Stimulated activated CD8-positive, alpha-beta memory T cell treated with anti-CD3 and anti-CD28 coated beads, Interleukin-15, amount 100 ng/mL, for 4 hours (primary cell): Measurements from ENCODE around the gene CHST11.

Source experiments
- DNase-seq, 2 donors: peaks; one replicate each; pipeline ENCODE4 v3.0.0-alpha.2; 2020; ENCODE audit warnings: low read depth in 2 of 2

Gene CHST11

GRCh38 chr12:104630230-104630670 lies 173.5 kb downstream of the CHST11 start:
- DNase-seq: no peak

DNA sequence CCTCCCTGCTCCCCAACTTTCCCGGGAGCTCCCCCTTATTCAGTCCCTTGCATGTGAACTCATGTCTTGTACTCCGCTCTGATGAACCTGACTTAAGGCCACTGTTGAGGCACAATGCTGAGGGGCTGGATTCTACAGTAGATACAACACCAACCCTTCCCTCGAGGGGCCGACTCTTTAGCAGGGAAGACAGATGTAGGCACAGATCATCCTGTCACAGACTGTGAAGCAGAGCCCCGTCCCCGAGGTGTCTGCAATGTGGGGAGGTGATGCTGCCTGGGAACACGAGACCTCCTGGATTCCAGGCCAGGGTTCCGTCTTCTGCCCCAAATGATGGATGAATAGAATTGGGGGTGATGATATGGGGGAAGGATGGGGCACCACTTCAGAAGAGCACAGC lies 175.1 kb downstream of the CHST11 start:
- no peak for DNase-seq

GRCh38 chr12:104632724-104633201 lies 176.0 kb downstream of the CHST11 start:
- DNase-seq: no peak

- no peak for DNase-seq
These were observed 177.3 kb downstream of the CHST11 start for GRCh38 chr12:104634044-104634443.

GRCh38 chr12:104634852-104635251 lies 178.1 kb downstream of the CHST11 start:
- DNase-seq: no peak

DNA sequence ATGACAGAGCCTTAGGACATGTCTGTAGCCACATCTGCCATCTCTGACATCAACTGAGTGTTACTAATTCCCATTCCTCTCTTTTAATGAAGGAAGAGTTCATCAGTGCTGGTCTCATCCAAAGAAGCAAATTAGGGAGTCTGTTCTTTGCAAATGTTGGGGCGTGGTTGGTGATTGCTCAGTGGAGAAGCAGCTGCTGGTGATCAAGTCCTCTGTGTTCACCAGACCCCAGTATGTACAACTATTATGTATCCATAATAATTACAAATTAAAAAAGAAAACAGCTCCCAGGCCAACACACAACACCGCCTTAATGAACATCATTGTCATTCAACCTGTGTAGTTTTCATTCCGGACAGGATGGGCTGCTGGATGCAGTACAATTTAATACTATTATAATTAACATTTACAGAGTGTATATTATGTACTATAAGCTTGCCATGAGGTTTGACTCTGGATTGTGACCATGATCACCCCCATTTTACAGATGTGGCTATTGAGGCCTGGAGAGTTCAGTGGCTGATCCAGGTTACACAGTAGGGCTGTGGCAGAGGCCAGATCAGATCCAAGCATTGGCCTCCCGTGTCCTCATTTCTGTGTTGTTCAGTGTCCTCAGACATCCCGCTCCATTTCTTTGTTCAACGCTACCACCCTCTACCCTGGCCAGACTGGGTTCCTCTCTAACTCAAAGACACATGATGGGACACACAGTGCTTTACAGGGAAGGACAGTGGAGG lies 179.0 kb downstream of the CHST11 start:
- DNase-seq: no peak

GRCh38 chr12:104636496-104636895 lies 179.7 kb downstream of the CHST11 start:
- no peak for DNase-seq

DNA sequence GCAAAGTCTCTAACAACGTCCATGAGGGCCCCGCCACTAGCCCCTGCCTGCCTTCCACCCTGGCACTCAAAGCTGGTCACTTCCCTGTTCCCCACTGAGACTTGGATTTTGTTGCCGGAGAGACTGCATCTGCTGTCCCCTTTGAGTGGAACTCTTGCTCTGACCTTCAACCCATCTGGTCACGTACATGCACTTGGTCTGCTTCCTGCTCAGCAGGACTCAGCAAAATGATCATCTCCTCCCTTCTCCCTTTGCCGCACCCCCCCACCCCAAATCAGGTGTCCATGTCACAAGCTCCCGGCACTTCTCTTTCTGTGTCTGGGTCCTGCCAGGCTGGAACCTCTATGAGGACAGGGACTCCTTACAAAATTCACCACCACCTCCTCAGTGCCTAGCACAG lies 180.9 kb downstream of the CHST11 start:
- no peak for DNase-seq

DNA sequence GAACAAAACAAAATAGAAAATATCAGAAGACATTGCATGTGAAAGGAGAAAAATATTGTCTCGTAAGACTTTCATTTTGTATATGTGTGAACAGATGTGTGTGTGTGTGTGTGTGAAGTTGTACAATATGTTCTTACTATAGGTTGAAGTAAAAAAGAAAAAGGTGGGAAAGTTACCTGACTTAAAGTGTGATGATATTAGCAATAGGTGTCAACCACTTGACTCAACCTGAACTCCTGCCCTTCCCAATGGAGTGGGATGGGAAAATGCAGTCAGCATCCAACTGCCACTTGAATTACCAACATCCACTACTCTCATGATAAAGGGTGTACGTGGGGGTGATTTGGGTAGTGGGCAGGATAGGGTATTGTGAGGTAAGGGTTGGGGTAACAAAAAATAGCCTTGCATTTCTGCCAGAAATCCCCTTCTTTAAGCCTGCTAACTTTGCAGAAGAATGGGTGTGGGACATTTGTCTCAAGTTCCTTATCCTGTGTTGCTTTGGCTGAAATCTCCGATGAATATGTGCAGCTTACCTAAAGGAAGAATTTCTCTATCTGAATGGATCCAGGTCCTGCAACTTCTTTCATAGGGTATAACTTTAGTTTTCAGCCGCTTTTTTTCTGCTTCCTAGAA lies 181.6 kb downstream of the CHST11 start:
- no peak for DNase-seq

DNA sequence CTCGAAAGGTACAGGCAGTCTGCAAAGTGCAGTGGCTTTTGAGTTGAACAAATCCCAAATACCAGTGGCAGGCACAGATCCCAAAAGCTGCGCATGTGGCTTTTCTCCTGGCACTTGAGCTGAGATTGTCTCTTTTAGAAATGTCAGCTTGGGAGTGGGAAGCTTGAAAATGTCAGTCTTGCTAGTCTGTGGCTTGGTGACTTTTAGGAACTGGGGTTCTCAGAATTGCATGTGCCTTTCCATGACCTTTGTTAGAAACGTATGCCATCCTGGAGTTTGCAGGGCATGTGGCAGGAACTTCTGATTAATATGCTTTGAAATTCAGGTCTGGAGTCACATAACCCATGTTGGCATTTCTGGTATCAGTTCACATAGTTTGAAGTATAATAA lies 182.1 kb downstream of the CHST11 start:
- DNase-seq: no peak

DNA sequence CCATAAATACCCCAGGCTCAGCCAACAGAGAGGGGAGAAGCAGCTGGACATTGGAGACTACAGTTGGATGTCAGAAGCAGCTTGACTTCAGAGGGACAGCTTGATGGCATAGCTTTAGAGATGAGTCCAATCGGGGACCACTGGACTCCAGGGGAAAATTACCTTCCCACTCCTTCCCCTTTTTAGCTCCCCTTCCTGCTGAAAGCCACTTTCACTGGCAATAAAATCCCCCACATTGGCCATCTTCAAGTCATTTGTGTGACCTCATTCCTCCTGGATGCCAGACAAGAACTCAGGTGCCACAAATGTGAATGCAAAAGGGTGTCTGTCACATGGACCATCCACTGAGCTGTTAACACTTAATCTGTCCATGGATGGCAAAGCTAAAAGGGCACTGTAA lies 184.2 kb downstream of the CHST11 start:
- no peak for DNase-seq

DNA sequence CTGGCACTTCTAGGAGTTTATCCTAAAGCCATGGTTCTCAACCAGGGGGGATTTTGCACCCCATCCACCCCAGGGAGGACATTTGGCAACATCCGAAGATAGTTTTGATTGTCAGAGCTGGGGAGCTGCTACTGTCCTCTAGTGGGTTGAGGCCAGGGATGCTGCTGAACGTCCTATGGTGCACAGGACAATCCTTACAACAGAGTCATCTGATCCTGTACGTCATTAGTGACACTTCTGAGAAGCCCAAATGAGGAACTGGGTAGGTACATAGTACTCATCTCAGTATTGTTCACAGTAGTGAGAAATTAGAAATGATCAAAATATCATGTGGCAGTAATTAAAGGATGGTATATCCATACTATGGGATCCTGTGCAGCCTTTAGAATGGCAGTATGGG lies 185.1 kb downstream of the CHST11 start:
- DNase-seq: no peak

DNA sequence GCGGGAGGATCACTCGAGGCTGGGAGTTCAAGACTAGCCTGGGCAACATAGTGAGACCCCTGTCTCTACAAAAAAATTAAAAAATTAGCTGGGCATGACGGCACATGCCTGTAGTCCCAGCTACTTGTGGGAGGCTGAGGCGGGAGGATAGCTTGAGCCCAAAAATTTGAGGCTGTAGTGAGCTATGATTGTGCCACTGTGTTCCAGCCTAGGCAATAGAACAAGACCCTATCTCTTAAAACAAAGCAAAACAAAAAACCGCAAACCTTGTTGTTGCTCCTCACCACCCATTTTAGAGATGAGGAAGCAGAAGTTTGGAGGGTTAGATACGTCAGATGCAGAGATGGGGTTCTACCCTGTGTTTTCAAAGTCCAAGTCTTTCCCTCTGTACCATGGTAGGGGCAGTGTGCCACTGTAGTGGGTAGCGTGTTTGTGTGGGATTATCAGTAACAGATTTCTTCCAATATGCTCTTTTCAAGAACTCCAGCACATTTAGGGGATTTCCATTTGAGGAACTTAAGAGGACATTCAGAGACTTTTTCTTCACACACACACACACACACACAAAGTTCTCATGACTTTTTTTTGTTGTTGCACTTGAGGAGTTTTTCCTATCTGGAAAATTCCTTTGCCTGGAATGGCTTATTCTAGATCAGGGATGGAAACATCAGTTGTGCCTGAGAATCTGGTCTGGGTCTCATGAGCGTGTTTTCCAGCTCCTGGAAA lies 186.5 kb downstream of the CHST11 start:
- no peak for DNase-seq

DNA sequence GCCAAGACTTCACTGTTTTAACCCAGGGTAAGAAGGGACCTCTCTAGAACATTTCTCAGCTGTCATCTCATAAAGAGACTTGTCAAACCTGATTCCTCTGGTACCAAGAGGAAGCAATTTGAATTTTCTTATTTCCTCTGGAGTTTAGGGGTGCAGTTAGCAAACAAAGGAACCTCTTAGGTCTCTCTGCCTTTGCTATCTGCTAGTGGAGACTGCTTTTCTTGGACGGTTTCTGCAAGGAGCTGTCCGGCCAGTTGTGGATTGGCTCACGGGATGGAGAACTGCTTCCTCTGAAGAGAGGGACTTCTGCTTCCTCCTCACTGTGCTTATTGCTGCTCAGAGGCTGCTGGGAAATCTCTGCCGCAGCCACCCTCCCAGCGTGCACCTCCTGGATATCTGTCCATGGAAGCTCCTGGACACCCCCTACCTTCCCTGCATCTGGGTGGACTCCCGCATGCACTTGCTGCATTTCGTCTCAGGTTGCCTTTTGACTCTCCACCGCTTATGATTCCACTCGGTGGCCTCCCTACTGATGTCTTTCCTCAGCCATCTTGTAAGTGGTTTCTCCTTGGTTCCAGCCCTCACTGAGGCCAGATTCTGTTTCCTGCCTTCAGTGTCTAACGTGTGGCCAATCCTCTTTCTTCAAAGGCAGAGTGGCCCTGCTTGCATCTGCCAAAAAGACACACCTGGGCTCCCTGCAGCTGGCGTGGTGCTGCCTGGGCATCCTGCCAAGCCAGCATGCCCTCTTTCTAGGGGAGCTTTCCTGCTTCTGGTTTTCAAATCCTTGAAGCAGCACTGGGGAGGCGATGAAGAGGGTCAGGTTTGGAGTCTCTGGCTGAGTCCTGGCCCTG lies 187.3 kb downstream of the CHST11 start:
- DNase-seq: no peak

DNA sequence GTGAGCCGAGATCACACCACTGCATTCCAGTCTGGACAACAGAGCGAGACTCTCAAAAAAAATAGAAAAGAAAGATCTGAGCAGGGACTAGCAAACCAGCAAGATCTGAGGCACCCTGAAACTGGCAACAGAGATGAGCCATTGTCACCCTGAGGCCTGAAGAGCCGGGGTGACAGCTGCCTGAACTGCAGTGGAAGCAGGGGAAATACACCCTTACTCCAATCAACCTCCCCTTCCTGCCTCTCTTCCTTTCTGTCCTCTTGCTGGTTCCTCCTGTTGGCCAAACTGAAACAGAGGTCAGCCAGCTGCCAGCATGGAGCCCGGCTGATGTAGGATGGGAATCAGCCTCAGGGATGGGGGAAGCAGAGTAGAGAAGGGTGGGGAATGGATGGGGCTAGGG lies 192.0 kb downstream of the CHST11 start:
- DNase-seq: no peak

DNA sequence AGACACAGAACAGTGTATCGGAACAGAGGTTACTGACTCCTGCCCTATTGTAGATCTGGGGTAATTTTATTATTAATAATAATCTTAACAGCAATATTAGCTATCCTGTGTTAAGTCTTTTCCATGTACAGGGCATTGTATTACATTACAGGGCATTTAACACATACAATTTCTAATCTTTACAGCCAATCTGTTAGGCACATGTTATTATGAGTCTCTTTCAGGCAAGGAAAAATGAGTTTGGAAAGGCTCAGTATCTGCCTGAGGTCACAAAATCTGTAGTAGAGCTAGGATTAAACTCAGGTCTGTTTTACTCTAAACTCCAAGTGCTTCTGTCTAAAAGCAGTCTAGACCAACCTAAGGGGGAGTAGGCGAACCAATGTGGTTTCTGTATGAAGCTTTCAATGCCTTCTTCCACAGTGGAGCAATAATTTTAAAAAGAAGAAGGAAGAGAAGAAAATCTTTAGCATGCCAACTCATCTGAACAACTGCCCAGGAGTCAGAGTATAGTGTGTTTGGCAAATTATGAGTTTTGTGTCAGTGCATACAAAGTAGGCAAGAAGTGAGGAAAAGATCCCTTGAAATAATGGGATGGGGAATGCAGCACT lies 192.6 kb downstream of the CHST11 start:
- DNase-seq: no peak

- no peak for DNase-seq
These were observed 193.2 kb downstream of the CHST11 start for GRCh38 chr12:104649921-104650320.

- DNase-seq: no peak
These were observed 193.8 kb downstream of the CHST11 start for GRCh38 chr12:104650541-104650940.

DNA sequence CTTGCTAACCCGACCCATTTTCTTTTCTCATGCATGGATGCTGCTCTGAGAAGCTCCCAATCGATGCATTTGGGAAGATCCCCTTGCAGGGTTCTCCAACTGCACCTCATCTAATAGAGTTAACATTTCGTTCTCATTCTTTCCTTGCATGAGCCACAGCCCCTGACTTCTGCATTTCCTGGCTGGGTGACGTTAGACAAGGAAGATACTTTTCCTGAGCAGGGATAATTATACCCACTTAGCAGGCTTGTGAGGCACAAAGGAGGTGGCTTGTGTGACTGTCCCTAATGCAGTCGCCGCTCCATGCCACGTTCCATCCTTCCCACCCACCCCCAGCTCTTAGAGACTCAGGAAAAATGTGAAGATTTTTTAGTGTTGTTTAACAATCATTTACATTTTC lies 195.1 kb downstream of the CHST11 start:
- DNase-seq: no peak

DNA sequence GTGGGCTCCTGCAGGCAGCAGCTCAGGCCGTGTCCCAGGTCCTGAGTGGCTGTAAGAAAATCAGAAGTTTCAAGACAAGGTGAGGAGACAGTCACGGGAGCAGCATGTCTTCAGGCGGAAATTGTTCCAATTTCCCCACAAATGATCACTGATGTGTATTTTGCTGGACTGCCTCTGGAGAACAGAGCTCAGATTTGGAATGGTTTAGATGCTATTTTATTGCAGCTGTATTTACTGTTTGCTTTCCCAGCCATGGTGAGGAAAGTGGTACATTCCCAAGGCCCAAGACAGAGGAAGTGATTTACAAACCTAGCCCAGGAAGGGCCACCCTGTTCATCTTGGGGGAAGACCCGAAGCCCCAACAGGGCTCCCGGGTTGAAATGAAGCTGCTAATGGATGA lies 195.6 kb downstream of the CHST11 start:
- no peak for DNase-seq

DNA sequence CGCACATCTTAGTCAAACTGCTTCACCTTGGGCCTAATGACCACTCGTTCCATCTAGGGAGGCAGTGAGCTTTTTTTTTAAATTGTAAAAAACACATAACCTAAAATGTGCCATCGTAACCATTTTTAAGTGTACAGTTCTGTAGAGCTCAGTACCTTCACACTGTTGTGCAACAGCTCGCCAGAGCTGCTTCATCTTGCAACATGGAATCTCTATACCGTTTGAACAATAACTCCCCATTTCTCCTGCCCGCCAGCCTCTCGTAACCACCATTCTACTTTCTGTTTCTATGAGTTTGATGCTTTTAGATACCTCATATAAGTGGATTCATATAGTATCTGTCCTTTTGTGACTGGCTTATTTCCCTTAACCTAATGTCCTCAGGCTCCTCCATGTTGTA lies 196.2 kb downstream of the CHST11 start:
- no peak for DNase-seq
